Brain microvascular endothelial cell (primary cell): ENCODE data around the gene CD79A.
A peak's percentile ranks its signal among the peaks of the same experiment; 100 is the strongest.

ENCODE experiments used
- DNase-seq: peaks from one replicate; pipeline ENCODE4 v3.0.0-alpha.2; 2020
- H3K27ac ChIP-seq: fragments of 250-450 bp; sonication (Bioruptor Pico); 2 replicates; pipeline ENCODE4 v1.5.1; 2020; ENCODE audit warnings: mild to moderate bottlenecking, moderate library complexity
- H3K27me3 ChIP-seq: fragments of 250-450 bp; sonication (Bioruptor Pico); replicated peaks from 2 replicates; pipeline ENCODE4 v1.5.1; 2020; ENCODE audit warnings: mild to moderate bottlenecking
- H3K36me3 ChIP-seq: fragments of 250-450 bp; sonication (Bioruptor Pico); replicated peaks from 2 replicates; pipeline ENCODE4 v1.5.1; 2020; ENCODE audit warnings: mild to moderate bottlenecking
- H3K4me3 ChIP-seq: 2 replicates; pipeline ENCODE4 v1.5.1; 2011; ENCODE audit warnings: low read depth, mild to moderate bottlenecking, control low read depth, low read length, moderate library complexity
- in situ Hi-C: cut with HindIII; loops from 2 replicates; pipeline ENCODE4 v1.10.0; 2017; ENCODE audit warnings: low sequenced_read_pairs, low pct_ligation_motif_present
- TF ChIP-seq, protein P1 (sequence below): IDR thresholded peaks from 2 replicates; pipeline ENCODE4 v1.5.1; 2011; ENCODE audit warnings: low read depth, mild to moderate bottlenecking, moderate library complexity, low read length, control low read depth, inconsistent platforms; ENCODE audit errors: missing control alignments

Gene CD79A

DNA sequence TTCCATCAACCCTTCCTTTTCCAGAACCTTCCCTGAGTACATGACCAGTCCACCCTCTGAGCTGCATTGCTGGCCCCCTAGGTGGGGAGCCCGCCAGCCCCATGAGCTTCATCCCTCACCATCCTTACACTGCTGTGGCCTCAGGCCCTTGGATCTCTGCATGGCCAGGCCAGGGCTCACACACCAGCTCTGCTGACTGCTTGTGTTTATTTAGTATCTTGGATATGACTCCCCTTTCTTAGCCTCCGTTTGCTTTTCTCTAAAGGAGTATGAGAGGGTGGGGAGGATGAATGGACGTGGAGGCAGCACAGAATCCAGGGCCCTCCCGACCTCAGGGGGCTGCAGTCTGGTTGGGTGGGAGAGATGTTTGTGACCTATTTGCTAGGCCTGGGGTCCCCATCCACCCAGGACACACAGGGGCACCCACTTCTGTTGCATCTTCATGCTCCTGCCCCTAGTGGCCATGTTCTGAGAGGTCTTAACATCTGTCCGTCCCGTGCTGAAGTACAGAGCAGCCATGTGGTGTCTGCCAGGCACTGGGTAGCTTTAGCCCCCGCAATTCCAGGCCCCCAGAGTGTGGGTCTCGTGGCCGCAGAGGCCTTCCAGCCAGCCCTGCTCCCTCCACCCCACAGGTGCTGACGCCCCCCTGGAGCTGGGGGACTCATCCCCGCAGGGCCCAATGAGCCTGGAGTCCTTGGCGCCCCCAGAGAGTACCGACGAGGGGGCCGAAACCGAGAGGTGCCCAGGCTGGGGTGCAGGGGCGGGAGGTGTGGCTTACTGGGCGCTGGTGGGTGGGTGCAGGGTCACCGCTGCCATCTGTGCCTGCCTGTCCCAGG, 18.9 kb downstream of the CD79A start:
- Histone ChIP-seq H3K27me3 (no peaks in the 10 kb centered on the region), H3K36me3 (peaks cover 55% of the 10 kb centered on the region), H3K4me3 (no peak overlapping the region), H3K27ac (no peak overlapping the region)
- no peak for DNase-seq
- in situ Hi-C loops = no loop called here
- TF ChIP-seq, protein P1, sequence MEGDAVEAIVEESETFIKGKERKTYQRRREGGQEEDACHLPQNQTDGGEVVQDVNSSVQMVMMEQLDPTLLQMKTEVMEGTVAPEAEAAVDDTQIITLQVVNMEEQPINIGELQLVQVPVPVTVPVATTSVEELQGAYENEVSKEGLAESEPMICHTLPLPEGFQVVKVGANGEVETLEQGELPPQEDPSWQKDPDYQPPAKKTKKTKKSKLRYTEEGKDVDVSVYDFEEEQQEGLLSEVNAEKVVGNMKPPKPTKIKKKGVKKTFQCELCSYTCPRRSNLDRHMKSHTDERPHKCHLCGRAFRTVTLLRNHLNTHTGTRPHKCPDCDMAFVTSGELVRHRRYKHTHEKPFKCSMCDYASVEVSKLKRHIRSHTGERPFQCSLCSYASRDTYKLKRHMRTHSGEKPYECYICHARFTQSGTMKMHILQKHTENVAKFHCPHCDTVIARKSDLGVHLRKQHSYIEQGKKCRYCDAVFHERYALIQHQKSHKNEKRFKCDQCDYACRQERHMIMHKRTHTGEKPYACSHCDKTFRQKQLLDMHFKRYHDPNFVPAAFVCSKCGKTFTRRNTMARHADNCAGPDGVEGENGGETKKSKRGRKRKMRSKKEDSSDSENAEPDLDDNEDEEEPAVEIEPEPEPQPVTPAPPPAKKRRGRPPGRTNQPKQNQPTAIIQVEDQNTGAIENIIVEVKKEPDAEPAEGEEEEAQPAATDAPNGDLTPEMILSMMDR = peak; percentile 62

DNA sequence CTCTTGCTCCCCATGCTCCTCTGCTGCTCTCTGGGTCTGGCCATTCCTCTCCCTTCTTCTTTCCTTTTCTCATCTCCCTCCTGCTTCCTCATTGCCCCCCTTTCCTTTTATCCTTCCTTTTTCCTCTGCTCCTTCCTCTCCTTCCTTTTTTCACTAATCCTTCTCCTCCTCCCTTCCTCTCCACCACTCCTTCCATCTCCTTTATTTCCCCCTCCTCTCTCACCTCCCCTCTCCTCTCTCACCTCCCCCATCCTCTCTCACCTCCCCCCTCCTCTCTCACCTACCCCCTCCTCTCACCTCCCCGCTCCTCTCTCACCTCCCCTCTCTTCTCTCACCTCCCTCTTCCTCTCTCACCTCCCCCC, 19.5 kb downstream of the CD79A start:
- H3K27ac ChIP-seq = no peak overlapping the region
- in situ Hi-C loops = no loop called here
- H3K4me3 ChIP-seq = no peak overlapping the region
- peaks cover 58% of the 10 kb centered on the region for H3K36me3 ChIP-seq
- H3K27me3 ChIP-seq = no peaks in the 10 kb centered on the region
- TF ChIP-seq, protein P1 = no peak
- no peak for DNase-seq

DNA sequence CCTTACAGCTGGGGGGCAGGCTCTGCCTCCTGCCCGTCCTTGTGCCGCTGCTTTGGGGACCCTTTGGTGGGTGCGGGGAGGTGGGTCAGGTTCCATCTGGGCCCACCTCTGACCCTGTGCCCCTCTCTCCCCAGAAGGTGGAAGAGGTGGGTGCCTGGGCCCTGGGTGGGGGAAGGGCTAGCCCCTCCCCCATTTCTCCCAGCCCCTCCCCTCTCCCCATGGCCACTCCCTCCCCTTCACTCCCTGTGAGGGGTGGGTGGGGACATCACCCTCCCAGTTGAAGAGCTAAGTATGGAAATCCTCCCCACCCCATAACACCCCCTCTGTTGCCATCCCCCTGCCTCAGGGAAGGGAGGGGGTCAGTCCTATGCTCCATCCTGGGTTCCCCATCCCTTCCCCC, 20.1 kb downstream of the CD79A start:
- Histone ChIP-seq H3K36me3 (peaks cover 64% of the 10 kb centered on the region), H3K4me3 (no peak overlapping the region), H3K27ac (no peak overlapping the region), H3K27me3 (no peaks in the 10 kb centered on the region)
- in situ Hi-C loops = no loop called here
- TF ChIP-seq, protein P1 = no peak
- no peak for DNase-seq

DNA sequence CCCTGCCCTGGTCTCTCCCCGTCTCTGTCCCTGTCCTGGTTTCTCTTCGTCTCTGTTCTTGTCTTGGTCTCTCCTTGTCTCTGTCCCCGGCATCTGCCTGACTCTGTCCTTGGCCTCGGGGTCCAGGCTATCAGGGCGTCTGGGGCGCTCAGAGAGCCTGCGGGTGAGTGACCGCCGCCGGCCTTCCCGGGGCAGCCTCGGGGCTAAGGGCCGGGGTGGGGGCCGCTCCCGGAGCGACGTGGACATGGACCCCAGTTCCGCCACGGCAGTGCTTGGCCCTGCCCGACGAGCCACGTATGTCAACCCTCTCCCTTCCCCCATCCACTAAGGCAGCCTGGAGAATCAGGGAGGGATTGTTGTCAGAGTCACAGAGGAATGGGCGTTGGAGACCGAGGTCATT, 20.7 kb downstream of the CD79A start:
- H3K4me3 ChIP-seq = no peak overlapping the region
- in situ Hi-C loops = no loop called here
- H3K27ac ChIP-seq = no peak overlapping the region
- TF ChIP-seq, protein P1 = no peak
- H3K36me3 ChIP-seq = peaks cover 64% of the 10 kb centered on the region
- H3K27me3 ChIP-seq = no peaks in the 10 kb centered on the region
- DNase-seq = no peak

DNA sequence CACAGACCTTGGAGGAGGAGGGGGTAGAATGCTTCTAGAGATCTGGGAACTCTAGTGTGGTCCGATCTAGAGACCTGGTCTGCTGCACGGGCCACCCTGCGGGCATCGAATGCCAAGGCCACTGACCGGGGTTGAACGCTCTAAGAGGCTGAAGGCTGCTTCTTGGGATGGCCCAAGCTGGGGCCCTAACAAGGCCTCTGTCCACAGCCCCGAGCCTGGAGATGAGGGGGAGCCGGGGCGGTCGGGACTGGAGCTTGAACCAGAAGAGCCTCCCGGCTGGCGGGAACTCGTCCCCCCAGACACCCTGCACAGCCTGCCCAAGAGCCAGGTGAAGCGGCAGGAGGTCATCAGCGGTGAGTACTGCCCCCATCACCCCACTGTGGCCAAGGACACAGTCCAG, 21.2 kb downstream of the CD79A start:
- no peak overlapping the region for H3K4me3 ChIP-seq
- no peak overlapping the region for H3K27ac ChIP-seq
- no peaks in the 10 kb centered on the region for H3K27me3 ChIP-seq
- peaks cover 66% of the 10 kb centered on the region for H3K36me3 ChIP-seq
- TF ChIP-seq, protein P1 = no peak
- in situ Hi-C loops = no loop called here
- DNase-seq = no peak
